H1 (cell line): ENCODE measurements around the gene C3AR1. TPM values are rescaled to one million over a fixed set of nuclear protein-coding genes. Genes with fewer than 3 reads are reported as not detected.

ENCODE experiments used
- CTCF ChIA-PET: fragments of 300-600 bp; sonication (Branson Sonifier 250); formaldehyde crosslinking; loops from one replicate; lab custom pipeline; 2021; ENCODE audit not compliant: partially characterized antibody; lab: Charles Lee
- POLR2A ChIA-PET: fragments of 300-600 bp; sonication (Branson Sonifier 250); formaldehyde crosslinking; loops from one replicate; lab custom pipeline; 2021; ENCODE audit warnings: inconsistent platforms; ENCODE audit not compliant: partially characterized antibody; lab: Charles Lee
- DNase-seq, 2 experiments: peaks; one replicate each; pipeline versions ENCODE4 v3.0.0 to v3.0.0-alpha.2; 2010 to 2022; ENCODE audit warnings: low spot score in 2 of 2, low read depth in 1 of 2, mixed read lengths in 1 of 2
- FAIRE-seq: peaks from 2 replicates; lab custom pipeline; 2011; peaks lifted over from hg19 to GRCh38; lab: Jason Lieb, UNC
- H2AFZ ChIP-seq: 2 replicates; pipeline ENCODE4 v1.8.1; 2012; ENCODE audit warnings: low read length, inconsistent platforms
- H2AK5ac ChIP-seq: 2 replicates; pipeline ENCODE4 v1.6.1; 2013; ENCODE audit warnings: low read depth, low read length
- H2BK120ac ChIP-seq: replicated peaks from 2 replicates; pipeline ENCODE3; 2013; ENCODE audit warnings: low read depth, low read length, inconsistent platforms
- H2BK12ac ChIP-seq: 2 replicates; pipeline ENCODE4 v1.6.1; 2013; ENCODE audit warnings: low read depth, low read length
- H2BK15ac ChIP-seq: 2 replicates; pipeline ENCODE4 v1.6.1; 2013; ENCODE audit warnings: low read length
- H2BK20ac ChIP-seq: 2 replicates; pipeline ENCODE4 v1.6.1; 2013; ENCODE audit warnings: low read length
- H2BK5ac ChIP-seq: 2 replicates; pipeline ENCODE4 v1.6.1; 2013; ENCODE audit warnings: low read depth, low read length
- H3K14ac ChIP-seq: 2 replicates; pipeline ENCODE4 v1.6.1; 2013; ENCODE audit warnings: inconsistent platforms; ENCODE audit not compliant: insufficient read length
- H3K18ac ChIP-seq: 2 replicates; pipeline ENCODE4 v1.6.1; 2013; ENCODE audit warnings: low read length; ENCODE audit errors: extremely low read depth
- H3K23ac ChIP-seq: 2 replicates; pipeline ENCODE4 v1.6.1; 2013; ENCODE audit warnings: inconsistent platforms; ENCODE audit not compliant: insufficient read length
- H3K23me2 ChIP-seq: 2 replicates; pipeline ENCODE4 v1.6.1; 2013; ENCODE audit warnings: low read depth, low read length
- H3K27ac ChIP-seq: 2 replicates; pipeline ENCODE4 v1.6.1; 2011; ENCODE audit warnings: low read depth, low read length, inconsistent platforms
- H3K27me3 ChIP-seq, 4 experiments: replicated peaks in 1 of 4; 1 replicate in 1 of 4; 2 replicates in 3 of 4; pipeline versions ENCODE4 v1.6.1 to v1.8.1; 2011 to 2013; ENCODE audit warnings: low read length in 3 of 4, mild to moderate bottlenecking in 3 of 4, inconsistent platforms in 2 of 4, mixed read lengths in 2 of 4, moderate library complexity in 1 of 4; ENCODE audit not compliant: control insufficient read depth in 3 of 4, insufficient read depth in 3 of 4; ENCODE audit errors: extremely low read depth in 1 of 4
- H3K36me3 ChIP-seq, 4 experiments: 2 replicates each; pipeline versions ENCODE4 v1.6.1 to v1.8.1; 2011 to 2013; ENCODE audit warnings: mild to moderate bottlenecking in 4 of 4, low read length in 3 of 4, moderate library complexity in 2 of 4, control low read depth in 1 of 4, inconsistent platforms in 1 of 4; ENCODE audit not compliant: insufficient read depth in 4 of 4, control insufficient read depth in 2 of 4
- H3K4ac ChIP-seq: replicated peaks from 2 replicates; pipeline ENCODE3; 2013; ENCODE audit warnings: low read length, low read depth, mixed read lengths, inconsistent platforms; ENCODE audit not compliant: insufficient read length
- H3K4me1 ChIP-seq, 4 experiments: replicated peaks in 1 of 4; 1 replicate in 1 of 4; 2 replicates in 3 of 4; pipeline versions ENCODE4 v1.6.1 to v1.8.1; 2011 to 2013; ENCODE audit warnings: low read length in 3 of 4, inconsistent platforms in 2 of 4, mixed read lengths in 1 of 4; ENCODE audit not compliant: insufficient read depth in 4 of 4, control insufficient read depth in 3 of 4
- H3K4me2 ChIP-seq, 2 experiments: 2 replicates each; pipeline versions ENCODE4 v1.6.1 to v1.8.1; 2011 to 2013; ENCODE audit warnings: low read depth in 2 of 2, low read length in 2 of 2, control low read depth in 1 of 2, inconsistent platforms in 1 of 2, mild to moderate bottlenecking in 1 of 2; ENCODE audit not compliant: insufficient read depth in 1 of 2
- H3K4me3 ChIP-seq, 4 experiments: fragments of 200-600, 300-600 bp in 1 of 4; sonication (generic), shearing (Covaris generic), sonication (Bioruptor Twin) in 1 of 4; 2 replicates each; pipeline versions ENCODE4 v1.5.1 to v1.8.1; 2011 to 2016; ENCODE audit warnings: low read length in 4 of 4, low read depth in 3 of 4, control low read depth in 2 of 4, inconsistent platforms in 2 of 4, mild to moderate bottlenecking in 2 of 4, mixed read lengths in 1 of 4, moderate library complexity in 1 of 4; ENCODE audit not compliant: insufficient read depth in 2 of 4; ENCODE audit errors: extremely low read depth in 1 of 4
- H3K56ac ChIP-seq: replicated peaks from 2 replicates; pipeline ENCODE3; 2013; ENCODE audit warnings: low read depth, mild to moderate bottlenecking, mixed read lengths, low read length, inconsistent platforms; ENCODE audit not compliant: insufficient read length
- H3K79me1 ChIP-seq: 2 replicates; pipeline ENCODE4 v1.6.1; 2013; ENCODE audit warnings: low read depth, low read length, control low read depth
- H3K79me2 ChIP-seq, 2 experiments: 2 replicates each; pipeline versions ENCODE4 v1.6.1 to v1.8.1; 2012 to 2013; ENCODE audit warnings: low read length in 2 of 2, mild to moderate bottlenecking in 2 of 2, inconsistent platforms in 1 of 2; ENCODE audit not compliant: insufficient read depth in 2 of 2, control insufficient read depth in 1 of 2
- H3K9ac ChIP-seq, 4 experiments: replicated peaks in 1 of 4; 1 replicate in 1 of 4; 2 replicates in 3 of 4; pipeline versions ENCODE4 v1.6.1 to v1.8.1; 2011 to 2013; ENCODE audit warnings: low read depth in 3 of 4, low read length in 3 of 4, control low read depth in 2 of 4, mild to moderate bottlenecking in 2 of 4, moderate library complexity in 2 of 4, inconsistent platforms in 1 of 4; ENCODE audit errors: extremely low read depth in 1 of 4
- H3K9me3 ChIP-seq, 2 experiments: 2 replicates each; pipeline versions ENCODE4 v1.6.1 to v1.8.1; 2012 to 2013; ENCODE audit warnings: mild to moderate bottlenecking in 2 of 2, moderate library complexity in 2 of 2, control low read depth in 1 of 2, inconsistent platforms in 1 of 2, low read depth in 1 of 2, low read length in 1 of 2, mixed read lengths in 1 of 2; ENCODE audit not compliant: insufficient read depth in 2 of 2
- H4K20me1 ChIP-seq, 2 experiments: replicated peaks in 1 of 2; 2 replicates each; pipeline versions ENCODE3 to v1.8.1; 2011 to 2013; ENCODE audit warnings: inconsistent platforms in 2 of 2, low read length in 2 of 2, mild to moderate bottlenecking in 1 of 2; ENCODE audit not compliant: insufficient read depth in 2 of 2, control insufficient read depth in 1 of 2
- H4K5ac ChIP-seq: 2 replicates; pipeline ENCODE4 v1.6.1; 2013; ENCODE audit warnings: low read length, low read depth, mixed read lengths, inconsistent platforms; ENCODE audit not compliant: insufficient read length
- H4K8ac ChIP-seq: 2 replicates; pipeline ENCODE4 v1.8.0; 2013; ENCODE audit warnings: mild to moderate bottlenecking, moderate library complexity, low read length, inconsistent platforms; ENCODE audit not compliant: insufficient read depth; ENCODE audit errors: extremely low read depth
- H4K91ac ChIP-seq: replicated peaks from 2 replicates; pipeline ENCODE3; 2013; ENCODE audit warnings: low read length, mixed read lengths, inconsistent platforms; ENCODE audit not compliant: insufficient read length
- CHD2 ChIP-seq: IDR thresholded peaks from 2 replicates; pipeline ENCODE4 v1.6.1; 2012; ENCODE audit warnings: low read length, improper control_type of control experiment
- CREB1 ChIP-seq: IDR thresholded peaks from 2 replicates; pipeline ENCODE4 v1.6.1; 2012; ENCODE audit warnings: inconsistent platforms
- EGR1 ChIP-seq: IDR thresholded peaks from 2 replicates; pipeline ENCODE4 v1.6.1; 2011; ENCODE audit warnings: low read depth, low read length, borderline replicate concordance
- RBBP5 ChIP-seq: IDR thresholded peaks from 2 replicates; pipeline ENCODE4 v1.7.1; 2012; ENCODE audit warnings: low read depth, mild to moderate bottlenecking, inconsistent platforms, low read length, moderate library complexity, borderline replicate concordance
- SIX5 ChIP-seq: IDR thresholded peaks from 2 replicates; pipeline ENCODE4 v1.6.1; 2011; ENCODE audit warnings: mild to moderate bottlenecking, low read depth, low read length
- SP4 ChIP-seq: IDR thresholded peaks from 2 replicates; pipeline ENCODE4 v1.6.1; 2012; ENCODE audit warnings: low read length, inconsistent platforms
- TCF12 ChIP-seq: IDR thresholded peaks from 2 replicates; pipeline ENCODE4 v1.6.1; 2011; ENCODE audit warnings: low read depth, mild to moderate bottlenecking, low read length
- YY1 ChIP-seq: IDR thresholded peaks from 2 replicates; pipeline ENCODE4 v1.6.1; 2011; ENCODE audit warnings: low read depth, mild to moderate bottlenecking, low read length
- ZNF274 ChIP-seq: IDR thresholded peaks from 2 replicates; pipeline ENCODE4 v1.7.0; 2012; ENCODE audit warnings: low read length, borderline replicate concordance; ENCODE audit errors: extremely low read depth
- WGBS, 2 experiments: shearing (Covaris generic) in 1 of 2; methylation state at CpG; one replicate each; pipeline versions ENCODE4 v1.1.6 to v1.1.7; 2013 to 2015; ENCODE audit warnings: low lambda C conversion rate in 2 of 2, mixed read lengths in 2 of 2, inconsistent platforms in 1 of 2, low coverage in 1 of 2, missing lambda C conversion rate in 1 of 2; ENCODE audit not compliant: insufficient replicate concordance in 2 of 2, insufficient coverage in 1 of 2, insufficient read length in 1 of 2; ENCODE audit errors: extremely low coverage in 1 of 2, missing lambda C conversion rate in 1 of 2; 5-methylcytosine and 5-hydroxymethylcytosine counted together
- polyA plus RNA-seq, 7 experiments: library from polyadenylated mRNA; depleted of rRNA in 3 of 7; stranded (reverse) in 5 of 7; unstranded in 2 of 7; fragments of >200 nt in 5 of 7; fragments of 200-250 nt in 2 of 7; gene quantifications; 1 replicate in 5 of 7; 2 replicates in 1 of 7; 4 replicates in 1 of 7; pipeline versions ENCODE4 v1.2.1 to v1.2.3, GENCODE V29; 2011 to 2013; ENCODE audit warnings: missing spikeins in 2 of 7, mixed read lengths in 2 of 7
- total RNA-seq: library from RNA; stranded (reverse); fragmentation: NEBNext Ultra II Directional; extraction: Animal tissue kit (Norgen Biotek cat#: 25700); gene quantifications from 2 replicates; pipeline ENCODE4 v1.2.1, GENCODE V29; 2021
- TF ChIP-seq, protein P1 (sequence below), 3 experiments: IDR thresholded peaks; 1 replicate in 2 of 3; 2 replicates in 1 of 3; pipeline versions ENCODE4 v1.5.1 to v1.6.1; 2011; ENCODE audit warnings: low read length in 3 of 3, mild to moderate bottlenecking in 3 of 3, inconsistent platforms in 2 of 3, low read depth in 1 of 3, moderate library complexity in 1 of 3; ENCODE audit not compliant: insufficient read depth in 1 of 3; ENCODE audit errors: control extremely low read depth in 1 of 3
- TF ChIP-seq, protein P2 (sequence below): IDR thresholded peaks from 2 replicates; pipeline ENCODE4 v1.6.1; 2011; ENCODE audit warnings: low read length, improper control_type of control experiment

C3AR1 gene
- total and polyA plus RNA-seq, 2 of the 8 experiments (the other 6 are each of a cell fraction or from before 2014, with no cell fraction given), result not detected

DNA sequence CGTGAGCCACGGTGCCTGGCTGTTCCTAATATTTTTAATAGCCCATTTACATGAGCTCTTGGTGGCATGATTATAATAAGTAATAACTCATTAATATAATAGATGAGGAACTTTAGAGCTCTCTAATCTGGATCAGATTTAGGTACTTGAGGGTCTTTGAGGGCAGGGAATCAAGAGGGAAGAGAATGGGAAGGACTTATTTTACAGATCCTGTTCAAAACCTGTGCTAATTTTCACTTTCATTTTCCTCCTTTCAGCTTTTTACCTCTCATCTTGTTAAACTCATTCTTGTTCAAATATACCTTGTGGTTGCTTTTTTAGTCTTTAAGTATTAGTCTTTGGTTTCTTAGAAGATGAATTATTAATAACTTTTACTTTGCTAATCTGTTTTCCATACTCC lies 21.5 kb upstream of the C3AR1 start:
- no peak overlapping the region for H3K27ac ChIP-seq
- H2BK20ac ChIP-seq, result no peak overlapping the region
- no peak for DNase-seq
- no peak overlapping the region for H3K9ac ChIP-seq
- 94% methylated on average over 2 of the region's 2 CpGs; no CpG with 5 or more reads in 1 of the 2 experiments for WGBS, 2 experiments
- H4K8ac ChIP-seq, result no peak overlapping the region
- H3K4me1 ChIP-seq, result 0 out of 7 replicates have a peak, but pooled peaks cover 0 to 3% (median 0%) of the 10 kb centered on the region in 4 experiments
- H2BK15ac ChIP-seq, result no peak overlapping the region
- no peak overlapping the region for H3K23ac ChIP-seq
- no peaks in the 10 kb centered on the region; the same call in 1 of the 2 replicates for H3K23me2 ChIP-seq
- no peak overlapping the region for H3K14ac ChIP-seq
- no peak for FAIRE-seq
- H3K9me3 ChIP-seq, result no peaks in the 10 kb centered on the region
- H2BK12ac ChIP-seq, result no peak overlapping the region
- no peak overlapping the region for H3K4me3 ChIP-seq
- no peak overlapping the region for H2BK5ac ChIP-seq
- no peak overlapping the region for H4K5ac ChIP-seq
- H3K4me2 ChIP-seq, result no peak overlapping the region
- H3K79me1 ChIP-seq, result peaks cover 6% of the 10 kb centered on the region
- H4K20me1 ChIP-seq, result no peaks in the 10 kb centered on the region
- H3K27me3 ChIP-seq, result no peaks in the 10 kb centered on the region
- no peak overlapping the region for H2BK120ac ChIP-seq
- no peak overlapping the region for H2AFZ ChIP-seq
- no peak overlapping the region for H2AK5ac ChIP-seq
- CTCF ChIA-PET, result interaction anchor here (1.2 to 1.7 kb wide), 3 partner anchors 39 to 148 kb away, joined by 3 to 4 read pairs (median 3); no protein-coding TSS in a partner anchor
- peaks cover 1 to 23% (median 8%) of the 10 kb centered on the region in 4 experiments; a peak in 6 of 8 replicates for H3K36me3 ChIP-seq
- H3K4ac ChIP-seq, result no peak overlapping the region
- POLR2A ChIA-PET, result interaction anchor here (0.6 kb wide), 1 partner anchor 148 kb away, joined by 3 read pairs; no protein-coding TSS in a partner anchor
- H3K18ac ChIP-seq, result no peak overlapping the region
- H4K91ac ChIP-seq, result no peak overlapping the region
- peaks cover 0 to 23% of the 10 kb centered on the region in 2 experiments; a peak in 2 of 4 replicates for H3K79me2 ChIP-seq
- H3K56ac ChIP-seq, result no peak overlapping the region
- TF ChIP-seq CREB1, result no peak
- TF ChIP-seq, protein P1, sequence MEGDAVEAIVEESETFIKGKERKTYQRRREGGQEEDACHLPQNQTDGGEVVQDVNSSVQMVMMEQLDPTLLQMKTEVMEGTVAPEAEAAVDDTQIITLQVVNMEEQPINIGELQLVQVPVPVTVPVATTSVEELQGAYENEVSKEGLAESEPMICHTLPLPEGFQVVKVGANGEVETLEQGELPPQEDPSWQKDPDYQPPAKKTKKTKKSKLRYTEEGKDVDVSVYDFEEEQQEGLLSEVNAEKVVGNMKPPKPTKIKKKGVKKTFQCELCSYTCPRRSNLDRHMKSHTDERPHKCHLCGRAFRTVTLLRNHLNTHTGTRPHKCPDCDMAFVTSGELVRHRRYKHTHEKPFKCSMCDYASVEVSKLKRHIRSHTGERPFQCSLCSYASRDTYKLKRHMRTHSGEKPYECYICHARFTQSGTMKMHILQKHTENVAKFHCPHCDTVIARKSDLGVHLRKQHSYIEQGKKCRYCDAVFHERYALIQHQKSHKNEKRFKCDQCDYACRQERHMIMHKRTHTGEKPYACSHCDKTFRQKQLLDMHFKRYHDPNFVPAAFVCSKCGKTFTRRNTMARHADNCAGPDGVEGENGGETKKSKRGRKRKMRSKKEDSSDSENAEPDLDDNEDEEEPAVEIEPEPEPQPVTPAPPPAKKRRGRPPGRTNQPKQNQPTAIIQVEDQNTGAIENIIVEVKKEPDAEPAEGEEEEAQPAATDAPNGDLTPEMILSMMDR (IDR thresholded peaks at IDR 0.05; ENCODE audit: control extremely low read depth in 1 of 3, insufficient read depth in 1 of 3, low read depth in 1 of 3, low read length in 3 of 3), result no peak
- TF ChIP-seq ZNF274, result no peak
- TF ChIP-seq, protein P2, sequence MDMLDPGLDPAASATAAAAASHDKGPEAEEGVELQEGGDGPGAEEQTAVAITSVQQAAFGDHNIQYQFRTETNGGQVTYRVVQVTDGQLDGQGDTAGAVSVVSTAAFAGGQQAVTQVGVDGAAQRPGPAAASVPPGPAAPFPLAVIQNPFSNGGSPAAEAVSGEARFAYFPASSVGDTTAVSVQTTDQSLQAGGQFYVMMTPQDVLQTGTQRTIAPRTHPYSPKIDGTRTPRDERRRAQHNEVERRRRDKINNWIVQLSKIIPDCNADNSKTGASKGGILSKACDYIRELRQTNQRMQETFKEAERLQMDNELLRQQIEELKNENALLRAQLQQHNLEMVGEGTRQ, result no peak
- TF ChIP-seq SP4, result no peak
- TF ChIP-seq RBBP5, result no peak
- no peak for TF ChIP-seq TCF12
- no peak for TF ChIP-seq YY1
- TF ChIP-seq SIX5, result no peak
- no peak for TF ChIP-seq EGR1
- TF ChIP-seq CHD2, result no peak
